AG20443 (cell line): ENCODE results near the gene LTA4H.
"Not testable (repeated sequence)": the region's sequence is repeated elsewhere in the genome, so short reads cannot be mapped to it uniquely, and the experiment has no call there.

Experiments used
- DNase-seq: peaks from one replicate; pipeline ENCODE4 v3.0.0; 2012; ENCODE audit warnings: low spot score, mixed read lengths

LTA4H gene

GRCh38 chr12:96035283-96036236 is at the start of gene LTA4H:
TSS of gene LTA4H (minus strand) at chr12:96035587. CDS start at chr12:96035519, 68 bp downstream.
- DNase-seq, result peak; percentile 96

GRCh38 chr12:96084624-96085023 is 49.2 kb upstream of the LTA4H start:
- no peak for DNase-seq

DNA sequence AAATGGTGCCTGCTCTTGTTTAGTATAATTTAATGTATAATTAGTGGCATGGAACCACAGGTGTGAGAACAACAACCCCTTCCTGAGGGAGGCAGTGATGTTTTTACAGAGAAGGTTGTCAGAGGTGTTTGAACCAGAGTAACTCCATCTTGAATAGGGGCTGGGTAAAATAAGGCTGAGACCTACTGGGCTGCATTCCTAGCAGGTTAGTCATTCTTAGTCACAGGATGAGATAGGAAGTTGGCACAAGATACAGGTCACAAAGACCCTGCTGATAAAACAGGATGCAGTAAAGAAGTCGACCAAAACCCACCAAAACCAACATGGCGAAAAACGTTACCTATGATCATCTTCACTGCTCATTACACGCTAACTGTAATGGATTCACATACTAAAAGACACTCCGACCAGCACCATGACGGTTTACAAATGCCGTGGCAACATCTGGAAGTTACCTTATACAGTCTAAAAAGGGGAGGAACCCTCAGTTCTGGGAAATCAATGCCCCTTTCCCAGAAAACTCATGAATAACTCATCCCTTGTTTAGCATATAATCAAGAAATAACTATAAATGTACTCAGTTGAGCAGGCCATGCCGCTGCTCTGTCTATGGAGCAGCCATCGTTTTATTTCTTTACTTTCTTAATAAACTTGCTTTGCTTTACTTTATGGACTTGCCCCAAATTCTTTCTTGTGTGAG is 47.8 kb upstream of the LTA4H start:
- no peak for DNase-seq

DNA sequence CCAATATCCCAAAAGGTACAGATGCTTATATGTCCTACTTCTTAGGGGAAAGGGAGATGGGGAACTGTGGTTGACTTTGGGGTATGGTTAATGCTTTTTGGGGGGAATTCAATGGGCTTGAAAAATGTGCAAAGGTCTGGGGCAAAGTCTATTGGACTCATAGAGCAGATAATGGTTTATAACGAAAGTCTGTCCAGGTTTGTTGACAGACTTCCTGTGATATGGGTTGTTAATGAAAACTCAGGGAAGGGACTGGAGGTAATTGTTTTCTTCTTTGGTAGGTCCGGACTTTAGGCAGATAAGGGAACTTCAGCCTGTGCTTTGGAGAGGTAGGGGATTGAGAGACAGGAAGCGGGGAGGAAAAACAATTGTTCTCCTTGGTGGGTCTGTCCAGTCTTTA is 46.2 kb upstream of the LTA4H start:
- DNase-seq, result no peak

GRCh38 chr12:96078231-96079135 is 43.1 kb upstream of the LTA4H start:
- DNase-seq, result no peak

GRCh38 chr12:96077081-96077480 is 41.7 kb upstream of the LTA4H start:
- no peak for DNase-seq

DNA sequence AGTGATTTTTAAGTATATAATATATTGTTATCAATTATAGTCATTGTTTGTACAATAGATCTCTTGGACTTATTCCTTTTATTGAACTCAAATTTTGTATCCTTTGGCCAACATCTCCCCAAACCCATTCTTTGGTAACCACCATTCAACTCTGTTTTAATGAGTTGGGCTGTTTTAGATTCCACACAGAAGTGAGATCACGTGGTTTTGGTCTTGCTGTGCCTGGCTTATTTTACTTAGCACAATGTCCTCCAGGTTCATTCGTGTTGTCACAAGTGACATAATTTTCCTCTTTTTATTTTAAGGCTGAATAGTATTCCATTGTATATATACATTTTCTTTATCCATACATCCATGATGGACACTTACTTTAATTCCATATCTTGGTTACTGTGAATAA is 40.2 kb upstream of the LTA4H start:
- DNase-seq, result no peak

DNA sequence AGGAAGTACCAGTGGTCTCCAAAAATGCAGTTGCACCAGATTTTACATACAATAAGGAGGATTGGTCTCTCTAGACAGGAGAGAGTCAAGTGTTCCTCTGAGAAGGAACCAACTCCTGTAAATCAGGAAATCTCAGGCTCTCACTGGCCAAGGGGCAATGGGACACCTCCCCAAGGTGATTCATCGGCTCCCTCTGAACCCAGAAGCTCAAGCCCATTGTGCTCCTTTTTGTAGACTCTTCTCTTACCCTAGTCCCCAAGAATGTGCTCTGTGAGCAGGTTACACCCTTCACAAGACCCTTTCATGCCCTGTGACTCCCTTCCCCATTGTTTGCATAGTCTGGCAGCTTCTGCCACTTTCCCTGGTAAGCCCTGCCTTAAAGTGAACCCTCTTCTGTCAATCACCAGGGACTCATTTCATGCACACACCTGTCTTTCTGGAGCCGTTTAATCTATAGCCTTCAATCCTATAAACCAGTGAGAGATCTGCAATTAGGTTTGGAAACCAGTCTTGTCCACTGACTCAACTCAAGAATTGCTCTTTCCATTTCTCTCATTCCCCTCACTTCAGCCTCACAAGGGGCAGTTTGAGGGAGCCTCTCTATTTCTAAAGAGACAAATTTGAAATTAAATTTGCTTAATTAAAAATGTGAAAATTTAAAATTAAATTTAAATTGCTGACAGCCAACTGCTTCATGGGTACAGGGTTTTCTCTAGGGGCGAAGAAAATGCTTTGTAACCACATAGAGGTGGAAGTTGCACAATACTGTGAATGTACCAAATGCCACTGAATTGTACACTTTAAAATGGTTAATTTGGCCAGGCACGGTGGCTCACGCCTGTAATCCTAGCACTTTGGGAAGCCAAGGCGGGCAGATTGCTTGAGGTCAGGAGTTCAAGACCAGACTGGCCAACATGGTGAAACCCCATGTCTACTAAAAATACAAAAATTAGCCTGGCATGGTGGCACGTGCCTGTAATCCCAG is 38.3 kb upstream of the LTA4H start:
- no peak for DNase-seq

GRCh38 chr12:96070670-96071279 is 35.4 kb upstream of the LTA4H start:
- peak; percentile 43 for DNase-seq

- DNase-seq, result no peak
Measured at GRCh38 chr12:96069511-96070231, 34.3 kb upstream of the LTA4H start.

DNA sequence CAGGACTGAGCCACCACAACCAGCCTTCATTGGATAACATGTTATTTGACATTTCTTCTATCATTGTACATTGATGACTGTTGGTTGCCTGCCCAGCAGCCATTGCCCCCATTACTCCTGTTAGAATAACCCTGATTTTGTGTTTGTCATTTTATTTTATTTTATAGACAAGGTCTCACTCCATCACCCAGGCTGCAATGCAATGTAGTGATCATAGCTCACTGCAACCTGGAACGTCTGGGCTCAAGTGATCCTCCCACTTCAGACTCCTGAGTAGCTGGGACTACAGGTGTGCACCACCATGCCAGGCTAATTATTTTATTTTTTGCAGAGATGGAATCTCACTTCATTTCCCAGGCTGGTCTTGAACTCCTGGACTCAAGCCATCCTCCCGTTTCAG is 33.2 kb upstream of the LTA4H start:
- DNase-seq, result no peak

DNA sequence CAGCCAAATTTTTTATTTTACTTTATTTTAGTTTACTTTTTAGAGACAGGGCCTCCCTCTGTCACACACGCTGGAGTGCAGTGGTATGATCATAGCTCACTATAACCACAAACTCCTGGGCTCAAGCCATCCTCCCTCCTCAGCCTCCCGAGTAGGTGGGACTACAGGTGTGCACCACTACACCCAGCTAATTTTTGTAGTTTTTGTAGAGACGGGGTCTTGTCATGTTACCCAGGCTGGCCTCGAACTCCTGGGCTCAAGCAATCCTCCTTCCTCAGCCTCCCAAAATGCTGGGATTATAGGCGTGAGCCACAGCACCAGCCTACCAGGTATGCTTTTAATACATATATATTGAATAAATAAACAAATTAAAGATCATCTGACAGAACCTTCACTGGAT is 32.7 kb upstream of the LTA4H start:
- no peak for DNase-seq

DNA sequence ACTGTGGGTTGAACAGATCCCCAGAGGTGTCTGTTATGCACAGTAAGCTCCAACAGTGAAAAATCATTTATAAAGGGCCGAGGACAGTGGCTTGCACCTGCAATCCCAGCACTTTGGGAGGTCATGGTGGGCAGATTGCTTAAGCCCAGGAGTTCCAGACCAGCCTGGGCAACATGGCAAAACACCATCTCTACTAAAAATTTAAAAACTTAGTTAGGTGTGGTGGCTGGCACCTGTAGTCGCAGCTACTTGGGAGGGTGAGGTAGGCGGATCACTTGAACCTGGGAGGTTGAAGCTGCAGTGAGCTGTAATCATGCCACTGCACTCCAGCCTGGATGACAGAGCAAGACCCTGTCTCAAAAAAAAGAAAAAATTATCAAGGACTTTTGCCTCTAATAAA is 30.4 kb upstream of the LTA4H start:
- not testable (repeated sequence) for DNase-seq

DNA sequence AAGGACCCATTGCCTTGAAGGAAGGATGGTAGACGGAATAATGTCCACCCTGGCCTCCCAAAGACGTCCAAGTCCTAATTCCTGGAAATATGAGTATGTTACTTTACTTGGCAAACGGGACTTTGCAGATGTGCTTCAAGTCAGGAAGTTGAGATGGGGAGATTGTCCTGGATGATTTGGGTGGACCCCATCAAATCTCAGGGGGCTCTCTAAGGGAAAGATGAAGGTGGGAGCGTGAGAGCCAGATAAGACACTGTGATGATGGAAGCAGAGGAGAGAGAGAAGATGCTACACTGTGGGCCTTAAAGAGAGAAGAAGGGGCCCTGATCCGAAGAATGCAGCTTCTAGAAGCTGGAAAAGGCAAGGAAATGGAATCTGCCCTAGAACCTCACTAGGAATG is 29.6 kb upstream of the LTA4H start:
- DNase-seq, result no peak

DNA sequence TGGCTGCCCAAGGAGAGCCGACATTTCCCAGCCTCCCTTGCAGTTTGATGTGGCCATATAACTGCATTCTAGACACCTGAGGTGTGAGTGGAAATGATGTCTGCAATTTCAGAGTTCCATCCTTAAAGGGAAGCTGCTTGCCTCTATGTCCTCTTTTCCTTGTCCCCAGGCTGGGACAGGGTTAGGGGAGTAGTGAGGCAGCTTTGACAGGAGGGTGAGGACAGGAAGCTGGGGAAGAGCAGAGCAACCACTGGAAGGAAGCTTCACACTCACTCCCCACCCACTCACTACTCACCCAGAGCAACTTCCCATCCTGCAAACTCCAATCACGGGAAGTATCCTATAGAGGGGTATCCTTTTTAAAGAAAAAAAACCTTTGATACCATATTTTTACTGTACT is 28.9 kb upstream of the LTA4H start:
- DNase-seq, result no peak

GRCh38 chr12:96063046-96063445 is 27.7 kb upstream of the LTA4H start:
- no peak for DNase-seq

GRCh38 chr12:96061864-96062453 is 26.6 kb upstream of the LTA4H start:
- peak; percentile 86 for DNase-seq

DNA sequence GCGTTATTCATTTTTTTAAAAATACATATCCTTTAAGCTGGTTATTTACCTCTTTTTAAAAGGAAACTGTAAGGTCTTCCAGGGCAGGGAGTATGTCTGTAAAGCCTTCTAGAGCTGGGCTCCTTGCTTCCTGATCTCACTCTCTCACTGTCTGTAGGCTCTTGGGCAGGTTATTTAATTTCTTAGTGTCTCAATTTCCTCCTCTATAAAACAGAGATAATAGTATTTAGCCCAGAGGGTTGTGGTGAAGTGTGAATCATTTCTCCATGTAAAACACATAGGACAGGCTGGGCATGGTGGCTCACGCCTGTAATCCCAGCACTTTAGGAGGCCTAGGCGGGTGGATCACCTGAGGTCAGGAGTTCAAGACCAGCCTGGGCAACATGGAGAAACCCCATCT is 25.9 kb upstream of the LTA4H start:
- no peak for DNase-seq

- DNase-seq, result no peak
Measured at GRCh38 chr12:96060041-96060440, 24.7 kb upstream of the LTA4H start.
